Endodermal cell (in vitro differentiated cells): ENCODE measurements around the gene NAT8L. TPM values are rescaled to one million over a fixed set of nuclear protein-coding genes. Genes with fewer than 3 reads are reported as not detected.

Experiments
- DNase-seq: peaks from one replicate; pipeline ENCODE4 v3.0.0-alpha.2; 2017
- H3K27ac ChIP-seq: 2 replicates; pipeline ENCODE4 v1.5.1; 2013; ENCODE audit warnings: mild to moderate bottlenecking, low read depth, low read length, moderate library complexity
- H3K27me3 ChIP-seq: 2 replicates; pipeline ENCODE4 v1.6.1; 2013; ENCODE audit warnings: mild to moderate bottlenecking, low read length, moderate library complexity; ENCODE audit not compliant: insufficient read depth, control insufficient read depth, poor library complexity, severe bottlenecking
- H3K36me3 ChIP-seq: 2 replicates; pipeline ENCODE4 v1.7.0; 2013; ENCODE audit warnings: mild to moderate bottlenecking, low read length, moderate library complexity; ENCODE audit not compliant: control insufficient read depth, insufficient read depth
- H3K4me1 ChIP-seq: one replicate; pipeline ENCODE4 v1.7.0; 2013; ENCODE audit warnings: low read length; ENCODE audit not compliant: control insufficient read depth, insufficient read depth
- H3K4me3 ChIP-seq: 2 replicates; pipeline ENCODE4 v1.5.1; 2013; ENCODE audit warnings: mild to moderate bottlenecking, low read length, moderate library complexity
- H3K9ac ChIP-seq: 2 replicates; pipeline ENCODE4 v1.6.1; 2013; ENCODE audit warnings: mild to moderate bottlenecking, low read length, moderate library complexity; ENCODE audit not compliant: poor library complexity, severe bottlenecking; ENCODE audit errors: extremely low read depth
- H3K9me3 ChIP-seq: 2 replicates; pipeline ENCODE4 v1.6.1; 2013; ENCODE audit warnings: mild to moderate bottlenecking, low read length, moderate library complexity; ENCODE audit not compliant: control insufficient read depth
- H3K27ac Mint-ChIP-seq: 2 replicates; pipeline ENCODE4 v1.8.0; 2020; ENCODE audit warnings: mixed read lengths
- H3K27me3 Mint-ChIP-seq: 2 replicates; pipeline ENCODE4 v1.8.0; 2021; ENCODE audit warnings: mild to moderate bottlenecking, mixed read lengths; ENCODE audit not compliant: insufficient read depth
- H3K36me3 Mint-ChIP-seq: 2 replicates; pipeline ENCODE4 v1.8.0; 2020; ENCODE audit warnings: low read depth, mixed read lengths
- H3K4me1 Mint-ChIP-seq: 2 replicates; pipeline ENCODE4 v1.8.0; 2020; ENCODE audit warnings: mixed read lengths
- H3K4me3 Mint-ChIP-seq: 2 replicates; pipeline ENCODE4 v1.8.0; 2020; ENCODE audit warnings: mild to moderate bottlenecking, moderate library complexity, mixed read lengths
- H3K9me3 Mint-ChIP-seq: 2 replicates; pipeline ENCODE4 v1.8.0; 2020; ENCODE audit warnings: mild to moderate bottlenecking, mixed read lengths
- WGBS, 2 experiments: methylation state at CpG; one replicate each; pipeline versions ENCODE4 v1.1.5 to v1.1.7; 2013; ENCODE audit warnings: missing lambda C conversion rate in 2 of 2, mixed read lengths in 1 of 2; ENCODE audit not compliant: insufficient coverage in 1 of 2, insufficient read length in 1 of 2; 5-methylcytosine and 5-hydroxymethylcytosine counted together
- total RNA-seq, 2 donors: library from RNA; stranded (reverse); fragmentation: NEBNext Ultra II Directional in 1 of 2; extraction: Animal tissue kit (Norgen Biotek cat#: 25700) in 1 of 2; gene quantifications; 2 replicates in 1 of 2; 3 replicates in 1 of 2; pipeline ENCODE4 v1.2.1, GENCODE V29; 2021
- TF ChIP-seq, protein P1 (sequence below): fragments of 200-600 bp; sonication (generic); conservative IDR thresholded peaks from 2 replicates; pipeline ENCODE4 v1.5.0; 2021; ENCODE audit warnings: antibody characterized with exemption, mild to moderate bottlenecking

NAT8L gene
- total RNA-seq, 2 donors from 2014 or later = 5.0 to 6.4 TPM

- DNase-seq = peak; percentile 45
- H3K4me3 Mint-ChIP-seq = no peak overlapping the region
Observed at GRCh38 chr4:2065106-2065930, 6.2 kb downstream of the NAT8L start.

DNA sequence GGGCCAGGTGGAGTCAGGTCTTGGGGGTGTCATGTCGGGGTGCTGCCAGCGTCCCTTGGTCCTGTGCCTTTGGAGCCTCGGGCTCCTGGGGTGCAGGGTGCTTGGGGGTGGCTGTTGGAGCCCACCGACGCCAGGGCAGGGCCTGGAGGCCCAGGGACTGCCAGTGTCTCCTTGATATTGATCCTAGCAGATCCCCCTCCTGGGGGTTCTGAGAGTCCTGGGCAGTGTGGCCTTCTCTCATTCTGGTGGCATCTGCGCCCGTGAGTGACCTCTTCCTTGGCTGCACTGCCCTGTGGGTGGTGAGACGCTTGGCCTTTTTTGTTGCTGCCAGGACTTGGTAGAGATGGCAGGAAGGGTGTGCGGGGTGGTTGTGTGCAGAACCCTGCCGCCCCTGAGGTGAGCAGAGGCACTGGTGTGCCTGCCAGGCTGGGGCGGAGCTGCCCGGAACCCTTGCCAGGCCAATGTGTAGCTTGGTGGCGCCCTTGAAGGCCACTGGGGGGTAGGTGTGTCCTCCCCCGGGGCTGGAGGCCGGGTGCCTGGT lies 7.0 kb downstream of the NAT8L start:
- whole genome bisulfite sequencing, 2 experiments = 89 to 95% methylated on average over 10 to 15 of the region's 15 CpGs
- no peaks in the 10 kb centered on the region for H3K36me3 ChIP-seq
- Mint-ChIP-seq H3K4me1 (no peaks in the 10 kb centered on the region), H3K27ac (no peak overlapping the region), H3K9me3 (no peaks in the 10 kb centered on the region), H3K4me3 (no peak overlapping the region), H3K36me3 (no peaks in the 10 kb centered on the region), H3K27me3 (peaks cover 9% of the 10 kb centered on the region)
- peaks cover 14% of the 10 kb centered on the region for H3K27me3 ChIP-seq
- no peaks in the 10 kb centered on the region for H3K9me3 ChIP-seq
- TF ChIP-seq, protein P1, sequence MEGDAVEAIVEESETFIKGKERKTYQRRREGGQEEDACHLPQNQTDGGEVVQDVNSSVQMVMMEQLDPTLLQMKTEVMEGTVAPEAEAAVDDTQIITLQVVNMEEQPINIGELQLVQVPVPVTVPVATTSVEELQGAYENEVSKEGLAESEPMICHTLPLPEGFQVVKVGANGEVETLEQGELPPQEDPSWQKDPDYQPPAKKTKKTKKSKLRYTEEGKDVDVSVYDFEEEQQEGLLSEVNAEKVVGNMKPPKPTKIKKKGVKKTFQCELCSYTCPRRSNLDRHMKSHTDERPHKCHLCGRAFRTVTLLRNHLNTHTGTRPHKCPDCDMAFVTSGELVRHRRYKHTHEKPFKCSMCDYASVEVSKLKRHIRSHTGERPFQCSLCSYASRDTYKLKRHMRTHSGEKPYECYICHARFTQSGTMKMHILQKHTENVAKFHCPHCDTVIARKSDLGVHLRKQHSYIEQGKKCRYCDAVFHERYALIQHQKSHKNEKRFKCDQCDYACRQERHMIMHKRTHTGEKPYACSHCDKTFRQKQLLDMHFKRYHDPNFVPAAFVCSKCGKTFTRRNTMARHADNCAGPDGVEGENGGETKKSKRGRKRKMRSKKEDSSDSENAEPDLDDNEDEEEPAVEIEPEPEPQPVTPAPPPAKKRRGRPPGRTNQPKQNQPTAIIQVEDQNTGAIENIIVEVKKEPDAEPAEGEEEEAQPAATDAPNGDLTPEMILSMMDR = no peak
- no peaks in the 10 kb centered on the region for H3K4me1 ChIP-seq
- peak; percentile 32 for DNase-seq
- no peak overlapping the region for H3K27ac ChIP-seq
- H3K9ac ChIP-seq = no peak overlapping the region
- H3K4me3 ChIP-seq = no peak overlapping the region

More at GRCh38 chr4:2065106-2065930, 6.2 kb downstream of the NAT8L start:
- peaks cover 15% of the 10 kb centered on the region for H3K27me3 Mint-ChIP-seq
- H3K9ac ChIP-seq = no peak overlapping the region
- H3K4me3 ChIP-seq = no peak overlapping the region
- no peaks in the 10 kb centered on the region for H3K4me1 ChIP-seq
- H3K4me1 Mint-ChIP-seq = no peaks in the 10 kb centered on the region
- H3K36me3 Mint-ChIP-seq = no peaks in the 10 kb centered on the region
- H3K36me3 ChIP-seq = no peaks in the 10 kb centered on the region
- no peaks in the 10 kb centered on the region for H3K9me3 ChIP-seq
- no peaks in the 10 kb centered on the region for H3K9me3 Mint-ChIP-seq
- peaks cover 21% of the 10 kb centered on the region for H3K27me3 ChIP-seq
- TF ChIP-seq, protein P1 = no peak
- no peak overlapping the region for H3K27ac Mint-ChIP-seq
- no peak overlapping the region for H3K27ac ChIP-seq
- 88 to 93% methylated on average over 5 to 24 of the region's 24 CpGs for WGBS, 2 experiments

GRCh38 chr4:2066571-2067445 lies 7.7 kb downstream of the NAT8L start:
- Mint-ChIP-seq H3K27me3 (peaks cover 5% of the 10 kb centered on the region), H3K9me3 (no peaks in the 10 kb centered on the region), H3K4me1 (no peaks in the 10 kb centered on the region), H3K4me3 (no peak overlapping the region), H3K27ac (no peak overlapping the region), H3K36me3 (no peaks in the 10 kb centered on the region)
- peak; percentile 49 for DNase-seq
- TF ChIP-seq, protein P1 = no peak
- H3K27ac ChIP-seq = no peak overlapping the region
- peaks cover 6% of the 10 kb centered on the region for H3K27me3 ChIP-seq
- 91 to 100% methylated on average over 9 to 29 of the region's 29 CpGs for WGBS, 2 experiments
- peaks cover 3% of the 10 kb centered on the region for H3K4me1 ChIP-seq
- H3K4me3 ChIP-seq = no peak overlapping the region
- no peaks in the 10 kb centered on the region for H3K9me3 ChIP-seq
- H3K9ac ChIP-seq = no peak overlapping the region
- H3K36me3 ChIP-seq = no peaks in the 10 kb centered on the region
